Anterior cingulate cortex (tissue), 58 donors: ENCODE data around the gene TBC1D14.
"Not testable (repeated sequence)": the region's sequence is repeated elsewhere in the genome, so short reads cannot be mapped to it uniquely, and the experiment has no call there.

ENCODE experiments used
- DNase-seq, 58 donors: peaks; one replicate each; lab custom pipeline; 2025; lab: John Stamatoyannopoulos, UW

TBC1D14 gene

GRCh38 chr4:6907658-6908191, 1.9 kb upstream of the TBC1D14 start:
- peak in 5 of 58 donors; percentile 18 to 51 (median 38) for DNase-seq

- DNase-seq: no peak
Observed at GRCh38 chr4:6908432-6909112, 1.1 kb upstream of the TBC1D14 start.

DNA sequence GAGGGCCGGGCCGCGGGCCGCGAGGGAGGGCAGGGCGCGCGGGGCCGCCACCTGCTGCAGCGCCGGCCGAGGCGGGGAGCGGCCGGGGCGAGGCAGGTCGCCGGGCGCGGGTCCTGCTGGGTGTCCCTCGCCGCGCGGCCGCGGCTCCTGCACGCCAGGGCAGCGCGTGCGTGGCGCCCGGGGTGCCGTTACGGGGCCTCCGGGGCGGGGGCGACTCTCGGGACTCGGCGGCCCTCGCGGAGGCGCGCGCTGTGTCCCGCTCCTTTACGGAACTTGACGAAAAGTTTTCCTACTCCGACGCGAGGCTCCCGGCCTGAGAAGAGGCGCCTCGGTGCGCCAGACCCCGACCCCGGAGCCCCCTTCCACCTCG, 329 bp downstream of the TBC1D14 start:
- DNase-seq: peak in 2 of 58 donors; percentile 40 to 44

DNA sequence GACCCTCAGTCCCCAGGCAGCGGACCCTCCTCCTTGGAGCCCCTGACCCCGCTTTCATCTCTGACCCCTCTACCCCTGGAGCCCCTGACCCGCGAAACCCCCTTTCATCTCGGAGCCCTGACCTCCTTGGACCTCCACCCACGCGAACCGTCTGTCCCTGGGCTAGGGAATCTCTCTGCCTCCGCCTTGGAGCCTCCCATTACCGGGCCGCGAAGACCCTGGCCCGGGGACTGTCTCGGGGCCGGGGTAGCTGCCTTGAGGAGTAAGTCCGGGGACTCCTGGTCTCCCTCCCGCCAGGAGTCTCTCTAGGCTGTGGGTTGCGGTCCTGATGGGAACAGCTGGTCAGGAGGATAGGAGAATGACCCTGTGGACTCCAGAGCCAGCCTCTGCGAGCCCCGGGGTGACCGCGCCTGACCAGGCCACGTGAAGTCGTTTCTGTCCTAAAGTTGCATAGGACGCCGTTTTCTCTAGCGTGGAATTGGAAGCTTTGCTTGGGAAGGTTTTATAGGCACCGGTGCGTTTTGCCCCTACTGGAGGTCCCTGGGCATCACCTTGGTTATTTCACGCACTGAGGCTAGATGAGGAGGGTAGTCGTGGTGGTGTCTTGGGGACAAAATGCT, 824 bp downstream of the TBC1D14 start:
- DNase-seq: no peak

GRCh38 chr4:6910960-6911874, 1.6 kb downstream of the TBC1D14 start:
- DNase-seq: no peak

DNA sequence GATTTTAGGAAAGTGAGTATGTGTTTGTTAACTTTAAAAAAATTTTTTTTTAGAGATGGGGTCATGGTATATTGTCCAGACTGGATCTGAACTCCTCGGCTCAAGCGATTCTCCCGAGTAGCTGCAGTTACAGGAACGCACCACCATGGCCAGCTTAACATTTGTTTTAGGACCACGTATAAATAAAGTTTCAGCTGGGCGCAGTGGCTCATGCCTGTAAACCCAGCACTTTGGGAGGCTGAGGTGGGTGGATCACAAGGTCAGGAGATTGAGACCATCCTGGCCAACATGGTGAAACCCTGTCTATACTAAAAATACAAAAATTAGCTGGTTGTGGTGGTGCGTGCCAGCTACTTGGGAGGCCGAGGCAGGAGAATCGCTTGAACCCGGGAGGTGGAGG, 2.3 kb downstream of the TBC1D14 start:
- not testable (repeated sequence) for DNase-seq

GRCh38 chr4:6912441-6912840, 2.8 kb downstream of the TBC1D14 start:
- peak in 7 of 58 donors; percentile 23 to 58 (median 34) for DNase-seq

- no peak for DNase-seq
Observed at GRCh38 chr4:6913350-6913905, 3.8 kb downstream of the TBC1D14 start.

- DNase-seq: no peak
Observed at GRCh38 chr4:6914448-6914847, 4.8 kb downstream of the TBC1D14 start.

DNA sequence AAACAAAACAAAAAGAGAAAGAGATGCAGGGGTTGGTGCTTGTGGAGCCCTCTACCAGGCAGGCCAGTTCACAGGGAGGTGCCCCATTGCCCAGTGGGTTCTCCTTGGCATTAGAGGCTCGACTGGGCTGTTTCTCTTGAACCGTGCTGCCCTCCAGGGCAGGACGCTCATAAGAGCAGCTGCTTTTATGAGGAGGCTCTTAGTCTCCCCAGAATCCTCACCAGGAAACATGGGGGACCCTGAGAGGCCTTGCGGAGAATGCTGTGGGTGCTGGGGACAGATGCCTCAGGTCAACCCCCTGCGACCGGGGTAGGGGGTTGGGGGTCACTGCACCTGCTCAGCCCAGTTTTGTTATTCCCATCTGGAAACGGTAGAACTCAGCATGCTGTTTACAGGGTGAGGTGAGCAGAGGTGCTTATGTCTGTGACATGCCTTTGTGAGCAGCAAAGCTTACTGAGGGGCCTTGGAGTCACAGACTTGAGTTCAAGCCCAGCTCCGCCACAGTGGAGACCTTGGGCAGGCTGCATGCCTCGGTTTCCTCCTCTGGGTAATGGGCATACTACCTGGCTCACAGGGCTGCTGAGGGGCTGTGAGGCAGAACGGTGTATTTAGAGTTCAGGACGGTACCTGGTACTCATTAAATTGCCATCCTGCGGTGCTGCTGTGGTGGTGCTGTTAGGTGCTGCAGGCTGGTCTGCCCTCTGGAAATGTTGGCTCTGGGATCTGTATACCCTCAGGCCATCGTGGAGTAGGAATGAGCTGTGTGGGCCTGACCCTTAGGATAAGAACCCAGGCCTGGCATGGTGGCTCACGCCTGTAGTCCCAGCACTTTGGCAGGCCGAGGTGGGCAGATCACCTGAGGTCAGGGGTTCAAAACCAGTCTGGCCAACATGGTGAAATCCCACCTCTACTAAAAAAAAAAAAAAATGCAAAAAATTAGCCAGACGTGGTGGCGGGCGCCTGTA, 5.7 kb downstream of the TBC1D14 start:
- DNase-seq: no peak

GRCh38 chr4:6916069-6916586, 6.5 kb downstream of the TBC1D14 start:
- no peak for DNase-seq

DNA sequence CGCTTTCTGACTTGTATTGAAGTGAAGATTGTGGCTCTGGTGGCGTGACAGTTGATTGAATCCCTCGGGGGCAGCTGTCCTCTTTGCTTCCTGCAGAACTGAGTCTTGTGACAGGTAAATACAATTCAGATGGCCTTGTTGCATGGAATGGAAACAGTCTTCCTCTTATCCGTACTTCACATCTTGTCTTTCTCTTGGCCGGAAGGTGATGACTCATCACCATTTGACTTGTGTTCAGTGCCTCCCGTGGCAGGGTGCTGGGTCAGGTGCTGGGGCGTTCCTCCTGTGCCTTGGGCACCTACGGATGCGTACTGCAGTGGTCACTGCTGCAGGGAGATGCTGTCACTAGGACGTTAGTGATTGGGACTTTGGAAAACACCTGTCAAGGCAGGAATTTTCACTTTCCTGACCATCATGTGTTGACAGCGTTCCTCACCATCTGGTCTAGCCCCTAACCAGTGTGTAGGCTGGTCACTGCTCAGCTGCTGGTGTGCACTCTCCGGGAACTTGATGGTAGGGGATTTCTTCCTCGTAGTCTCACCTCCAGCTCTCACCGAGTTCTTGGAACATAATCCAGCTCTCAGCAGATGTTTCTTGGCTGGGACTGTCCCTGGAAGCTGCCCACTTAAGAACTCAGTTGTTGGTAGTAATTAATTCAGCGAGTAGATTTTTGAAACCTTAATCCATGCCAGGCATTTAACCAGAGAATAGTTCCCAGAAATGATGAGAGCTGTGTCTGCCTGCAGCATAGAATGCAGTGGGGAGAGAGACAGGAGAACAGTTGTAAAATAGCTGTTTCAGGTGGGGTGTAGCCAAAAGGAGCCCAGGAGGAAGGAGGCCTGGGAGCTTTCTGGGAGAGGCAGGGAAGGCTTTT, 7.2 kb downstream of the TBC1D14 start:
- peak in 2 of 58 donors; percentile 17 to 38 for DNase-seq

GRCh38 chr4:6917461-6918271, 8.0 kb downstream of the TBC1D14 start:
- peak in 5 of 58 donors; percentile 32 to 65 (median 51) for DNase-seq

- DNase-seq: no peak
Observed at GRCh38 chr4:6918338-6918737, 8.7 kb downstream of the TBC1D14 start.

GRCh38 chr4:6920171-6920570, 10.5 kb downstream of the TBC1D14 start:
- DNase-seq: no peak

GRCh38 chr4:6923507-6923906, 13.9 kb downstream of the TBC1D14 start:
- no peak for DNase-seq

DNA sequence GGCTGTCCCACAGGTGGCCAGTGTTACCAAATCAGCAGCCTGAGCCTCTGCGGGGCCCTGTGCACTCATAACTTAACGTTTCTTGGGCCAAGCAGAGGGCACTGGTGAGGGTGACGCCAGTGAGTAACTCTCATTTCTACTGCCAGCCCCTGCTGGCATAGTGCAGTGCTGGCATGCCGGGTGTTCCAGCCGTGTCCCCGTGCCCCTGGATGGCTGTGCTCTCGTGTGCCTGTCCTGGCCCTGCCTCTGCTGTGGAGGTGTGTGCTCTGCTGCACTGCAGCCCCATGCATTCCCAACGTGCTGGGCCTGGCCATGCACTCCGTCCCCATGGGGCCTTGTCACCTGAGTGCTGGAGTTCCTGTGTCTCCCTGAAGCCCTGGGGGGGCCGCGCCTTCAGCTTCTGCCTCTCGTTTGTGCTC, 14.7 kb downstream of the TBC1D14 start:
- no peak for DNase-seq
